Esophagus squamous epithelium (tissue), 5 donors: Measurements from ENCODE around the gene SLC43A3. TPM values are rescaled to one million over a fixed set of nuclear protein-coding genes. Genes with fewer than 3 reads are reported as not detected.

Source experiments
- DNase-seq: peaks from one replicate; lab custom pipeline; 2025; lab: John Stamatoyannopoulos, UW
- H3K27ac ChIP-seq, 4 donors: fragments of 200-600 bp; sonication (generic); one replicate each; pipeline ENCODE4 v1.5.1; 2016 to 2019; ENCODE audit warnings: mild to moderate bottlenecking in 1 of 4
- H3K27me3 ChIP-seq, 4 donors: fragments of 200-600 bp; sonication (generic); 1 replicate in 3 of 4; 2 replicates in 1 of 4; pipeline versions ENCODE4 v1.5.1 to v1.6.0; 2017 to 2021; ENCODE audit warnings: antibody characterized with exemption in 1 of 4
- H3K36me3 ChIP-seq, 3 donors: fragments of 200-600 bp; sonication (generic); one replicate each; pipeline ENCODE4 v1.5.1; 2016 to 2019
- H3K4me1 ChIP-seq, 3 donors: fragments of 200-600 bp; sonication (generic); one replicate each; pipeline ENCODE4 v1.5.1; 2017 to 2019
- H3K4me3 ChIP-seq, 4 donors: fragments of 200-600 bp; sonication (generic); 1 replicate in 3 of 4; 2 replicates in 1 of 4; pipeline ENCODE4 v1.5.1; 2016 to 2019; ENCODE audit warnings: mild to moderate bottlenecking in 2 of 4, moderate library complexity in 1 of 4
- H3K9me3 ChIP-seq, 3 donors: fragments of 200-600 bp; sonication (generic); one replicate each; pipeline ENCODE4 v1.5.1; 2016 to 2019
- CTCF ChIP-seq, 6 experiments: fragments of 450-650 bp in 4 of 6; fragments of 200-600 bp in 2 of 6; sonication (generic) in 2 of 6; IDR thresholded peaks; one replicate each; pipeline ENCODE4 v1.5.1; 2016 to 2019; ENCODE audit warnings: antibody characterized with exemption in 6 of 6, mild to moderate bottlenecking in 4 of 6, moderate library complexity in 4 of 6
- POLR2A ChIP-seq, 4 donors: fragments of 450-650 bp; IDR thresholded peaks; one replicate each; pipeline ENCODE4 v1.6.1; 2017; ENCODE audit warnings: antibody characterized with exemption in 4 of 4, mild to moderate bottlenecking in 4 of 4, moderate library complexity in 3 of 4
- WGBS, 2 donors: methylation state at CpG; one replicate each; pipeline ENCODE4 v1.1.5; 2018; 5-methylcytosine and 5-hydroxymethylcytosine counted together
- intact Hi-C: fragments of 100-400 bp; cut with DNase I; formaldehyde crosslinking; loops from one replicate; pipeline ENCODE4 v1.15.0; 2022
- total RNA-seq, 4 donors: library from RNA; depleted of rRNA; stranded (reverse); fragments of >200 nt; gene quantifications; one replicate each; pipeline ENCODE4 v1.1.0, GENCODE V29; 2016
- donor health status: DM: yes; HTN: yes; CAD: no.

Gene SLC43A3
- total RNA-seq, 4 donors from 2014 or later, result 54.1 to 90.9 (median 75.6) TPM

GRCh38 chr11:57474017-57474802, 47.3 kb upstream of the SLC43A3 start:
- Histone ChIP-seq H3K9me3 (no peaks in the 10 kb centered on the region), H3K4me3 (no peak overlapping the region), H3K27ac (no peak overlapping the region), H3K27me3 (peaks cover 0 to 49% (median 0%) of the 10 kb centered on the region in 4 donors), H3K4me1 (peaks cover 16 to 43% (median 19%) of the 10 kb centered on the region in 3 donors), H3K36me3 (no peaks in the 10 kb centered on the region)
- no peak for TF ChIP-seq POLR2A (IDR thresholded peaks at IDR 0.05)
- TF ChIP-seq CTCF (IDR thresholded peaks at IDR 0.05), result no peak
- WGBS, 2 donors, result 53 to 63% methylated on average over 8 to 9 of the region's 9 CpGs
- intact Hi-C loops, result loop anchor here (10.0 kb wide), 1 partner anchor 129 kb away; no protein-coding TSS in a partner anchor
- no peak for DNase-seq

GRCh38 chr11:57473285-57473841, 46.4 kb upstream of the SLC43A3 start:
- Histone ChIP-seq H3K4me3 (no peak overlapping the region), H3K36me3 (no peaks in the 10 kb centered on the region), H3K9me3 (no peaks in the 10 kb centered on the region), H3K27me3 (peaks cover 0 to 44% (median 0%) of the 10 kb centered on the region in 4 donors), H3K27ac (no peak overlapping the region), H3K4me1 (peaks cover 16 to 43% (median 19%) of the 10 kb centered on the region in 3 donors)
- no peak for DNase-seq
- intact Hi-C loops, result loop anchor here (10.0 kb wide), 1 partner anchor 129 kb away; no protein-coding TSS in a partner anchor
- TF ChIP-seq POLR2A (IDR thresholded peaks at IDR 0.05) (no peak), CTCF (IDR thresholded peaks at IDR 0.05) (no peak)
- WGBS, 2 donors, result 55 to 61% methylated on average over 6 of the region's 6 CpGs

GRCh38 chr11:57471496-57471895, 44.6 kb upstream of the SLC43A3 start:
- Histone ChIP-seq H3K9me3 (no peaks in the 10 kb centered on the region), H3K4me1 (peaks cover 8 to 28% (median 9%) of the 10 kb centered on the region in 3 donors), H3K36me3 (no peaks in the 10 kb centered on the region), H3K27me3 (peaks cover 0 to 33% (median 0%) of the 10 kb centered on the region in 4 donors), H3K4me3 (no peak overlapping the region), H3K27ac (no peak overlapping the region)
- no peak for DNase-seq
- TF ChIP-seq POLR2A (IDR thresholded peaks at IDR 0.05), result no peak
- TF ChIP-seq CTCF (IDR thresholded peaks at IDR 0.05), result no peak
- 89 to 94% methylated on average over 2 to 3 of the region's 3 CpGs for WGBS, 2 donors
- intact Hi-C loops, result loop anchor here (10.0 kb wide), 1 partner anchor 127 kb away; no protein-coding TSS in a partner anchor

- H3K4me1 ChIP-seq, result peaks cover 0 to 5% (median 0%) of the 10 kb centered on the region in 3 donors
- DNase-seq, result no peak
- H3K4me3 ChIP-seq, result no peak overlapping the region
- intact Hi-C loops, result no loop called here
- no peaks in the 10 kb centered on the region for H3K9me3 ChIP-seq
- TF ChIP-seq CTCF (IDR thresholded peaks at IDR 0.05) (no peak), POLR2A (IDR thresholded peaks at IDR 0.05) (no peak)
- H3K27ac ChIP-seq, result no peak overlapping the region
- WGBS, 2 donors, result 76 to 77% methylated on average over 5 of the region's 5 CpGs
- no peaks in the 10 kb centered on the region for H3K36me3 ChIP-seq
- H3K27me3 ChIP-seq, result peaks cover 0 to 13% (median 0%) of the 10 kb centered on the region in 4 donors
Observed at GRCh38 chr11:57469268-57469667, 42.3 kb upstream of the SLC43A3 start.

GRCh38 chr11:57468276-57468675, 41.4 kb upstream of the SLC43A3 start:
- no peak for DNase-seq
- Histone ChIP-seq H3K27ac (no peak overlapping the region), H3K4me3 (no peak overlapping the region), H3K27me3 (peaks cover 0 to 10% (median 0%) of the 10 kb centered on the region in 4 donors), H3K9me3 (no peaks in the 10 kb centered on the region), H3K4me1 (no peaks in the 10 kb centered on the region), H3K36me3 (no peaks in the 10 kb centered on the region)
- WGBS, 2 donors, result 66 to 72% methylated on average over 3 to 4 of the region's 4 CpGs
- TF ChIP-seq POLR2A (IDR thresholded peaks at IDR 0.05) (no peak), CTCF (IDR thresholded peaks at IDR 0.05) (no peak)
- intact Hi-C loops, result no loop called here
